Trophoblast cell (in vitro differentiated cells and primary cell): Measurements from ENCODE around the gene SERPINB12.
A peak's percentile ranks its signal among the peaks of the same experiment; 100 is the strongest.

Experiments used
- DNase-seq, 2 donors: peaks; one replicate each; pipeline ENCODE4 v3.0.0-alpha.2; 2016
- H2AFZ ChIP-seq: 2 replicates; pipeline ENCODE4 v1.6.1; 2013; ENCODE audit warnings: low read length, moderate library complexity, mild to moderate bottlenecking; ENCODE audit not compliant: insufficient read depth, poor library complexity
- H2AK5ac ChIP-seq: 2 replicates; pipeline ENCODE4 v1.6.1; 2013; ENCODE audit warnings: mild to moderate bottlenecking, low read length
- H2BK120ac ChIP-seq: 2 replicates; pipeline ENCODE4 v1.6.1; 2013; ENCODE audit warnings: low read length, mild to moderate bottlenecking, moderate library complexity; ENCODE audit not compliant: insufficient read depth, poor library complexity
- H2BK12ac ChIP-seq: 2 replicates; pipeline ENCODE4 v1.6.1; 2013; ENCODE audit warnings: mild to moderate bottlenecking, low read length, moderate library complexity
- H2BK5ac ChIP-seq: 2 replicates; pipeline ENCODE4 v1.6.1; 2013; ENCODE audit warnings: low read length, low read depth, moderate library complexity, mild to moderate bottlenecking; ENCODE audit not compliant: poor library complexity
- H3K14ac ChIP-seq: 2 replicates; pipeline ENCODE4 v1.6.1; 2013; ENCODE audit warnings: mild to moderate bottlenecking, low read length
- H3K18ac ChIP-seq: 2 replicates; pipeline ENCODE4 v1.6.1; 2013; ENCODE audit warnings: mild to moderate bottlenecking, low read length
- H3K23ac ChIP-seq: 2 replicates; pipeline ENCODE4 v1.6.1; 2013; ENCODE audit warnings: low read length
- H3K27ac ChIP-seq: 2 replicates; pipeline ENCODE4 v1.5.1; 2013; ENCODE audit warnings: low read depth, mild to moderate bottlenecking, inconsistent platforms, low read length, moderate library complexity
- H3K27me3 ChIP-seq: 2 replicates; pipeline ENCODE4 v1.6.1; 2013; ENCODE audit warnings: inconsistent platforms, mild to moderate bottlenecking, low read length, moderate library complexity; ENCODE audit not compliant: insufficient read depth
- H3K36me3 ChIP-seq, 2 experiments: 1 replicate in 1 of 2; 2 replicates in 1 of 2; pipeline ENCODE4 v1.6.1; 2013; ENCODE audit warnings: low read length in 2 of 2, mild to moderate bottlenecking in 2 of 2, moderate library complexity in 1 of 2; ENCODE audit not compliant: insufficient read depth in 2 of 2, control insufficient read depth in 1 of 2
- H3K4ac ChIP-seq: 2 replicates; pipeline ENCODE4 v1.6.1; 2013; ENCODE audit warnings: low read depth, mild to moderate bottlenecking, low read length, moderate library complexity
- H3K4me1 ChIP-seq, 2 experiments: 1 replicate in 1 of 2; 2 replicates in 1 of 2; pipeline ENCODE4 v1.6.1; 2013; ENCODE audit warnings: low read length in 2 of 2, mild to moderate bottlenecking in 2 of 2, moderate library complexity in 1 of 2; ENCODE audit not compliant: insufficient read depth in 2 of 2, control insufficient read depth in 1 of 2
- H3K4me2 ChIP-seq: 2 replicates; pipeline ENCODE4 v1.6.1; 2013; ENCODE audit warnings: inconsistent platforms, mild to moderate bottlenecking, low read length, moderate library complexity
- H3K4me3 ChIP-seq: 2 replicates; pipeline ENCODE4 v1.5.1; 2013; ENCODE audit warnings: mild to moderate bottlenecking, low read depth, low read length, inconsistent platforms
- H3K79me1 ChIP-seq: one replicate; pipeline ENCODE4 v1.6.1; 2013; ENCODE audit warnings: low read length
- H3K79me2 ChIP-seq: 2 replicates; pipeline ENCODE4 v1.6.1; 2013; ENCODE audit warnings: low read length, mild to moderate bottlenecking; ENCODE audit not compliant: control insufficient read depth, insufficient read depth, poor library complexity
- H3K9ac ChIP-seq: 2 replicates; pipeline ENCODE4 v1.6.1; 2013; ENCODE audit warnings: mild to moderate bottlenecking, low read length
- H3K9me3 ChIP-seq: 2 replicates; pipeline ENCODE4 v1.6.1; 2013; ENCODE audit warnings: low read depth, mild to moderate bottlenecking, control low read depth, inconsistent platforms, low read length; ENCODE audit not compliant: insufficient read depth
- H4K12ac ChIP-seq: 2 replicates; pipeline ENCODE4 v1.6.1; 2013; ENCODE audit warnings: low read depth, mild to moderate bottlenecking, low read length, moderate library complexity
- H4K8ac ChIP-seq: 2 replicates; pipeline ENCODE4 v1.6.1; 2013; ENCODE audit warnings: low read depth, mild to moderate bottlenecking, low read length, moderate library complexity
- H4K91ac ChIP-seq: one replicate; pipeline ENCODE4 v1.6.1; 2013; ENCODE audit warnings: low read depth, mild to moderate bottlenecking, low read length, moderate library complexity
- WGBS: extraction: QIAGEN DNeasy Blood & Tissue Kit; methylation state at CpG from one replicate; pipeline ENCODE4 v1.1.7; 2013; ENCODE audit warnings: missing lambda C conversion rate; ENCODE audit not compliant: insufficient read length, insufficient coverage; ENCODE audit errors: extremely low coverage; 5-methylcytosine and 5-hydroxymethylcytosine counted together

Gene SERPINB12

GRCh38 chr18:63567276-63567675 lies 25.1 kb downstream of the SERPINB12 start:
- Histone ChIP-seq H3K36me3 (no peaks in the 10 kb centered on the region), H3K27me3 (no peaks in the 10 kb centered on the region), H3K18ac (no peak overlapping the region), H2AFZ (no peak overlapping the region), H3K9me3 (peaks cover 1% of the 10 kb centered on the region), H3K79me1 (no peaks in the 10 kb centered on the region), H2AK5ac (no peak overlapping the region), H2BK5ac (no peak overlapping the region), H3K9ac (no peak overlapping the region), H3K4me1 (no peaks in the 10 kb centered on the region), H4K12ac (no peak overlapping the region), H3K27ac (no peak overlapping the region), H4K91ac (no peak overlapping the region), H3K14ac (no peak overlapping the region), H2BK120ac (no peak overlapping the region), H3K4me2 (no peak overlapping the region), H3K23ac (no peak overlapping the region), H3K4me3 (no peak overlapping the region), H3K79me2 (no peaks in the 10 kb centered on the region), H4K8ac (no peak overlapping the region), H2BK12ac (no peak overlapping the region), H3K4ac (no peak overlapping the region)
- no CpG with 5 or more reads among the region's 5 CpGs for whole genome bisulfite sequencing
- no peak for DNase-seq

- no peak overlapping the region for H3K9ac ChIP-seq
- H4K91ac ChIP-seq: no peak overlapping the region
- H4K12ac ChIP-seq: no peak overlapping the region
- H2BK120ac ChIP-seq: no peak overlapping the region
- H3K4me3 ChIP-seq: no peak overlapping the region
- H4K8ac ChIP-seq: no peak overlapping the region
- H3K9me3 ChIP-seq: peaks cover 1% of the 10 kb centered on the region
- H2BK5ac ChIP-seq: no peak overlapping the region
- H2AFZ ChIP-seq: no peak overlapping the region
- no peak overlapping the region for H2AK5ac ChIP-seq
- WGBS: no CpG with 5 or more reads among the region's 9 CpGs
- no peaks in the 10 kb centered on the region for H3K79me1 ChIP-seq
- no peaks in the 10 kb centered on the region for H3K79me2 ChIP-seq
- no peak overlapping the region for H3K4ac ChIP-seq
- no peak overlapping the region for H3K18ac ChIP-seq
- DNase-seq: no peak
- no peak overlapping the region for H3K4me2 ChIP-seq
- no peak overlapping the region for H3K14ac ChIP-seq
- H2BK12ac ChIP-seq: no peak overlapping the region
- no peaks in the 10 kb centered on the region for H3K4me1 ChIP-seq
- no peaks in the 10 kb centered on the region for H3K36me3 ChIP-seq
- no peaks in the 10 kb centered on the region for H3K27me3 ChIP-seq
- H3K27ac ChIP-seq: no peak overlapping the region
- H3K23ac ChIP-seq: no peak overlapping the region
Measured at GRCh38 chr18:63567825-63568224, 25.7 kb downstream of the SERPINB12 start.

GRCh38 chr18:63570721-63571120 lies 28.6 kb downstream of the SERPINB12 start:
- no peaks in the 10 kb centered on the region for H3K79me2 ChIP-seq
- no peaks in the 10 kb centered on the region for H3K79me1 ChIP-seq
- H2BK12ac ChIP-seq: no peak overlapping the region
- WGBS: 100% methylated on average over 2 of the region's 6 CpGs
- no peak overlapping the region for H4K8ac ChIP-seq
- H2AK5ac ChIP-seq: no peak overlapping the region
- H2BK5ac ChIP-seq: no peak overlapping the region
- no peak overlapping the region for H4K91ac ChIP-seq
- no peak overlapping the region for H3K14ac ChIP-seq
- DNase-seq: peak; percentile 30 to 76
- no peak overlapping the region for H3K23ac ChIP-seq
- no peak overlapping the region for H4K12ac ChIP-seq
- H3K36me3 ChIP-seq: no peaks in the 10 kb centered on the region
- no peak overlapping the region for H3K4me2 ChIP-seq
- no peak overlapping the region for H3K4ac ChIP-seq
- no peaks in the 10 kb centered on the region for H3K4me1 ChIP-seq
- no peak overlapping the region for H3K18ac ChIP-seq
- no peaks in the 10 kb centered on the region for H3K27me3 ChIP-seq
- H3K4me3 ChIP-seq: no peak overlapping the region
- no peak overlapping the region for H3K9ac ChIP-seq
- no peak overlapping the region for H2BK120ac ChIP-seq
- no peak overlapping the region for H2AFZ ChIP-seq
- H3K9me3 ChIP-seq: peaks cover 1% of the 10 kb centered on the region
- no peak overlapping the region for H3K27ac ChIP-seq

GRCh38 chr18:63575681-63576080 lies 33.5 kb downstream of the SERPINB12 start:
- H3K18ac ChIP-seq: no peak overlapping the region
- no peak overlapping the region for H3K4me2 ChIP-seq
- no peak overlapping the region for H4K8ac ChIP-seq
- no peaks in the 10 kb centered on the region for H3K79me1 ChIP-seq
- H2AFZ ChIP-seq: no peak overlapping the region
- no peak overlapping the region for H3K14ac ChIP-seq
- no peaks in the 10 kb centered on the region for H3K79me2 ChIP-seq
- H3K36me3 ChIP-seq: no peaks in the 10 kb centered on the region
- no peak overlapping the region for H2BK5ac ChIP-seq
- H3K27ac ChIP-seq: no peak overlapping the region
- H4K12ac ChIP-seq: no peak overlapping the region
- no peaks in the 10 kb centered on the region for H3K9me3 ChIP-seq
- H2AK5ac ChIP-seq: no peak overlapping the region
- DNase-seq: peak in 1 of 2 donors; percentile 75
- H2BK12ac ChIP-seq: no peak overlapping the region
- H3K9ac ChIP-seq: no peak overlapping the region
- no peak overlapping the region for H3K4me3 ChIP-seq
- H3K4me1 ChIP-seq: no peaks in the 10 kb centered on the region
- H3K27me3 ChIP-seq: no peaks in the 10 kb centered on the region
- H3K4ac ChIP-seq: no peak overlapping the region
- no peak overlapping the region for H3K23ac ChIP-seq
- H4K91ac ChIP-seq: no peak overlapping the region
- H2BK120ac ChIP-seq: no peak overlapping the region
